Astrocyte (in vitro differentiated cells and primary cell): ENCODE measurements around the gene IRF4.

ENCODE experiments used
- CTCF ChIP-seq: IDR thresholded peaks from 2 replicates; pipeline ENCODE4 v1.5.1; 2011; ENCODE audit warnings: low read depth, mild to moderate bottlenecking, inconsistent platforms, low read length, moderate library complexity; ENCODE audit not compliant: insufficient read depth
- EZH2 ChIP-seq: IDR thresholded peaks from 2 replicates; pipeline ENCODE4 v1.6.1; 2012; ENCODE audit warnings: mild to moderate bottlenecking, low read length, inconsistent platforms; ENCODE audit not compliant: insufficient read depth

GRCh38 chr6:389622-390021 lies 1.9 kb upstream of the IRF4 start:
- TF ChIP-seq CTCF, result no peak
- no peak for TF ChIP-seq EZH2
